Rectal smooth muscle tissue (tissue), 1 donor: ENCODE data around the gene HES5.

ENCODE experiments used
- H3K27ac ChIP-seq: one replicate; pipeline ENCODE4 v1.7.0; 2013; ENCODE audit warnings: low read depth, low read length, inconsistent platforms
- H3K27me3 ChIP-seq: one replicate; pipeline ENCODE4 v1.7.0; 2013; ENCODE audit warnings: low read length; ENCODE audit not compliant: control insufficient read depth, insufficient read depth
- H3K36me3 ChIP-seq: one replicate; pipeline ENCODE4 v1.7.0; 2013; ENCODE audit warnings: low read length; ENCODE audit not compliant: control insufficient read depth, insufficient read depth
- H3K4me1 ChIP-seq: one replicate; pipeline ENCODE4 v1.7.0; 2013; ENCODE audit warnings: low read length; ENCODE audit not compliant: control insufficient read depth, insufficient read depth
- H3K4me3 ChIP-seq: one replicate; pipeline ENCODE4 v1.7.0; 2013; ENCODE audit warnings: low read length
- H3K9ac ChIP-seq: one replicate; pipeline ENCODE4 v1.7.0; 2013; ENCODE audit warnings: low read length

HES5 gene

DNA sequence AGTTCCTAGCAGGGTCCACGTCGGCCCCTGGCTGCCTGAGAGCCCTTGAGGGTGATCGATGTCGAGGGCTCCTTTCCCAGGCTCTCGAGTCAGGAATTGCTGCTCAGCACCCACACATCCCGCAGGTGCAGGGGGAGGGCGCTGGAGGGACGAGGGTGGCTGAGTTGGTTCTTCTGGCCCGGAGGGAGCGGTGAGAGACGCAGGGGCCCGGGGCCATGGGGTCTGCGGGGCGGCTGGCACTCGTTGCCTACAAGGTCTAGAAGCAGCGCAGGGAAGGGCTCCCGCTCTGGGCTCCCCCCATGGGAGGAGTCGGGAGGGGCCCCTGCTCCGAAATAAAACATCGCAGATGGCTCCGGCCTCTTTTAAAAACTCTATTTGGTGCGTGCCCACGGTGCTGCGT, 21.9 kb downstream of the HES5 start:
- no peak overlapping the region for H3K4me3 ChIP-seq
- no peaks in the 10 kb centered on the region for H3K4me1 ChIP-seq
- H3K9ac ChIP-seq, result no peak overlapping the region
- H3K27me3 ChIP-seq, result peaks cover 13% of the 10 kb centered on the region
- H3K27ac ChIP-seq, result no peak overlapping the region
- peaks cover 35% of the 10 kb centered on the region for H3K36me3 ChIP-seq

DNA sequence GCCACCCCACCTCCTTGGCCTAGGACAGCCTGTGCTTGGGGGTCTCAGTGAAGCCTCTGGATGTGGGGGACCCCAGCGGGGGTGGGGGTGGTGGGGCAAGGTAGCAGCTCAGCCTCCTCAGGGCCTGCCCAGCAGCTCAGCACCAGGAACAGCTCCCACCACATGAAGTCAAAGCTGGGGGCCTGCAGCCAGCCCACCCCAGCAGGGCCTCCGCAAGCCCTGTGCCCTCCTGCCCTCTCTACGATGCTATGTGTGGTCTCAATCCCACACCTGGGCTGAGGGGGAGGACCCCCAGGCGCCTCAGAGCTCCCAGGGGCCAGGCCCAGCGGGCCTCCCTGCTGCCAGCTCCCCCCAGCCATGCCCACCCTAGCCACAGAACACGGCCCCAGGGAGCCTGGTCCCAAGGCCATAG, 22.3 kb downstream of the HES5 start:
- no peak overlapping the region for H3K9ac ChIP-seq
- H3K4me1 ChIP-seq, result no peaks in the 10 kb centered on the region
- H3K4me3 ChIP-seq, result no peak overlapping the region
- H3K36me3 ChIP-seq, result peaks cover 30% of the 10 kb centered on the region
- peaks cover 15% of the 10 kb centered on the region for H3K27me3 ChIP-seq
- no peak overlapping the region for H3K27ac ChIP-seq

DNA sequence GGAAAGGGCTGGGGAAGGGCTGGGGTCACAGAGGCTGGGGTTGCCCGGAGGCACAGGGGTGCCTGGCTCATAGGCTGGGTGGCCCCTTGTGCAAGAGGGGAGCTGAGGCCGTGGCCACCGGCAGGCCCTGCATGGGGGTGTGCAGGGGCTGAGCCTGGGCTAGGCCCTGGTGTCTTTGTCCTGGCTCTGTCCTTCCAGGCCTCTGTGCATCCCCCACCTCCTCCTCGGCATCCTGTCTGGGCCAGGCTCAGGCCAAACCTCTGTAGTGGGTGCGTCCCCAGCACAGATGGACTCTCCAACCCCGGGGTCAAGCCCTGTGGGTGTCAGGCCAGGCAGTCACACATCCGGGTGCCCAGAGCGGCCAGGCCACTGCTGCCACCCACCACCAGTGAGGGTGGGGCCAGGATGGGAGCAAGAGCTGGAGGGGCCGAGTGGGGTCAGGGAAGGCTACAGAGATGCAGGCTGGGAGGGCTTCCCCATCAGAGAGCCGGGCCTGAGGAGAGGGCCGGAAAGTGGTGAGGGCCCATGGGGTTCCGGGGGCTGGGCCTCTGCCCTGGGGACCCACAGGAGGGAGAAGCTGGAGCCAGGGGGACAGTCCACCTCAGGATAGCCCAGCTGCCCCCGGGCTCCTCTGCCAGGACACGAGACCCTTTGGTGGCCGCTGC, 23.0 kb downstream of the HES5 start:
- H3K4me3 ChIP-seq, result no peak overlapping the region
- no peak overlapping the region for H3K9ac ChIP-seq
- peaks cover 27% of the 10 kb centered on the region for H3K36me3 ChIP-seq
- H3K27ac ChIP-seq, result no peak overlapping the region
- no peaks in the 10 kb centered on the region for H3K4me1 ChIP-seq
- H3K27me3 ChIP-seq, result peaks cover 15% of the 10 kb centered on the region

DNA sequence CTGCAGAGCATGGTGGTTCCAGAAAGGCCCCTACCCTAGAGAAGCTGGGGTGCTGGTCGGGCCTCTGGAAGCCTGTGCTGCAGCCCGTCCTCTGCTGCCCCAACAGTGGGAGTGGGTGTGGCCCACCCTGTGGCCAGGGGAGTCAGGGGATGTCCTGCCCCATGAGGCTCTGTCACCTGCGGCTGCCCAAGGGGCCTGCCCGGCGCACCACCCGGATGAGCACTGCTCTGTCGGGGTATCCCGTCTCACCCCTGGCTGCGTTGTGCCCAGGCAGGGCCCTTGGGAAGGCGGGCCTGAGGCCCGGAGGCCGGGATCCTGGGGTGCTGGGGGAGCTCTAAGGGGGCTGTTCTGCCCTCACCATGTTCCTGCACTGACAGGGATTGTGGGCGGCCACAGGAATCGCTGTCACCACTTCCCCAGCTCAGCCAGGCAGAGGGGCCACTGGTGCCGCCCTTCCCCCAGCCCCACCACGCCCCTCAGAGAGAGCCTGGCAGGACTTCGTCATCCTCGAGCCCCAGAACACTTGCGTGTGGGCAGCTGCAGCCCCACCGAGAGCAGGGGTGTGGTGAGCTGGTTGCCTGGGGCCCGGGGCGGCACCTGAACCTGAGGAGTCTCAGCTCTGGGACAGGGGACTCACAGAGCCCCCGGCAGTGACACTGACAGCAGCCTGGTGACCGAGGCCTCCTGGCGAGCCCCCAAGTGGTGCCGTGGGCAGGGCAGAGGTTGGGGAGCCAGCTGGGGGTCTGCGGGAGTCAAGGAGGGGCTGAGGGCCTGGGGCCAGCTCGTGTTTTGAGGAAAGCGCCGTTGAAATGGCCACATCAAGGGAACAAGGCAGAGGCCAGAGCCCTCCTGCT, 23.8 kb downstream of the HES5 start:
- peaks cover 15% of the 10 kb centered on the region for H3K27me3 ChIP-seq
- H3K9ac ChIP-seq, result no peak overlapping the region
- H3K4me1 ChIP-seq, result no peaks in the 10 kb centered on the region
- H3K27ac ChIP-seq, result no peak overlapping the region
- H3K36me3 ChIP-seq, result peaks cover 19% of the 10 kb centered on the region
- H3K4me3 ChIP-seq, result no peak overlapping the region

DNA sequence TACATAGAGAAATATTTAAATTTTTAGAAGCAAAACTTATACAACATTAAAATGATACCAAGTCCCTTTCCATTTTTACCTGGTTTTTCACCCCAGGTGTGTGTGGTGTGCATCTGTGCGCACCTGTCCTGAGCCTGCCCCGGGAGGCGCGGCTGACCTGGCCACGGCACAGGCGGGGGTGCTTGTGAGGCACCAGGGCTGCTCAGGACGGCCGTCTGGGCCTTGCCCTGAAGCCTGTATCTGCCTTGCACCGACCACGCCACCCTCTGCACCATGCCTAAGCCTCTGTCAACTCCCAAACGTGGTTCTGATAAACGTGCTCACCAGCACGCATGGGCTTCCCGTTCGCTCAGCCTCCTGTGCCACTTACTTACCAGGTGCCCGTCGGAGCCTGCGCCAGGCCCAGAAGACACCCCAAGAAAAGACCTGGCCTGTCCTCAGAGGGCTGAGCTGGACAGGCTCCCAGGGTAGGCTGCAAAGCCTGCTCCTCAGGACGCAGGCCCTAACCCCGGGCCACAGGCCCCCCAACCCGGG, 24.5 kb downstream of the HES5 start:
- no peaks in the 10 kb centered on the region for H3K4me1 ChIP-seq
- no peak overlapping the region for H3K4me3 ChIP-seq
- H3K36me3 ChIP-seq, result peaks cover 11% of the 10 kb centered on the region
- no peak overlapping the region for H3K9ac ChIP-seq
- H3K27ac ChIP-seq, result no peak overlapping the region
- H3K27me3 ChIP-seq, result peaks cover 15% of the 10 kb centered on the region

DNA sequence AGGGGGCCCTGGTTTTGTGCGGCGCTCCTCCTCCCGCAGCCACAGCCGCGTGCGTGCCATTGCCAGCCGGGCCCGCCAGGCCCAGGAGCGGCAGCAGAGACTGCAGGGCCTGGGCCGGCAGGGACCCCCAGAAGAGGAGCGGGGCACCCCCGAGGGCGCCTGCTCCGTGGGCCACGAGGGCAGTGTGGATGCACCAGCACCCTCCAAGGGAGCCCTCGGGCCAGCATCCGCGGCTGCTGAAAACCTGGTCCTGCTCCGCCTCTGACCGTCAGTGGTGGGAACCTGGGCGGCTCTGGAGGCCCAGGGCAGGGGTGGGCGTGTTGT, 25.2 kb downstream of the HES5 start:
- no peak overlapping the region for H3K9ac ChIP-seq
- no peak overlapping the region for H3K4me3 ChIP-seq
- peaks cover 5% of the 10 kb centered on the region for H3K36me3 ChIP-seq
- no peaks in the 10 kb centered on the region for H3K4me1 ChIP-seq
- H3K27ac ChIP-seq, result no peak overlapping the region
- H3K27me3 ChIP-seq, result peaks cover 15% of the 10 kb centered on the region

DNA sequence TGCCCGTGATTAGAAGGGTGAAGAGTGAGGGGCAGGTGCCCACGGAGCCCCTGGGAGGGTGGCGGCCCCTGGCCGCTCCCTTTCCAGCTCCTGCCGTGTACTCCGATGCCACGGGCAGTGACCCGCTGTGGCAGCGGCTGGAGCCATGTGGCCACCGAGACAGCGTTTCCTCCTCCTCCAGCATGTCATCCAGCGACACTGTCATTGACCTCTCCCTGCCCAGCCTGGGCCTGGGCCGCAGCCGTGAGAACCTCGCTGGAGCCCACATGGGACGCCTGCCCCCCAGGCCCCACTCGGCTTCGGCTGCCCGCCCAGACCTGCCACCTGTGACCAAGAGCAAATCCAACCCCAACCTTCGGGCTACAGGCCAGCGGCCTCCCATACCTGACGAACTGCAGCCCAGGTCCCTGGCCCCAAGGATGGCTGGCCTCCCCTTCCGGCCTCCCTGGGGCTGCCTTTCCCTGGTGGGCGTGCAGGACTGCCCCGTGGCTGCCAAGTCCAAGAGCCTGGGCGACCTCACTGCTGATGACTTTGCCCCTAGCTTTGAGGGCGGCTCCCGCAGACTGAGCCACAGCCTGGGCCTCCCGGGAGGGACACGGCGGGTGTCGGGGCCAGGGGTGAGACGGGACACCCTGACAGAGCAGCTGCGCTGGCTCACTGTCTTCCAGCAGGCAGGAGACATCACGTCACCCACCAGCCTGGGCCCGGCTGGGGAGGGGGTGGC, 25.7 kb downstream of the HES5 start:
- H3K9ac ChIP-seq, result no peak overlapping the region
- peaks cover 15% of the 10 kb centered on the region for H3K27me3 ChIP-seq
- H3K4me1 ChIP-seq, result no peaks in the 10 kb centered on the region
- H3K27ac ChIP-seq, result no peak overlapping the region
- H3K4me3 ChIP-seq, result no peak overlapping the region
- H3K36me3 ChIP-seq, result peaks cover 1% of the 10 kb centered on the region

DNA sequence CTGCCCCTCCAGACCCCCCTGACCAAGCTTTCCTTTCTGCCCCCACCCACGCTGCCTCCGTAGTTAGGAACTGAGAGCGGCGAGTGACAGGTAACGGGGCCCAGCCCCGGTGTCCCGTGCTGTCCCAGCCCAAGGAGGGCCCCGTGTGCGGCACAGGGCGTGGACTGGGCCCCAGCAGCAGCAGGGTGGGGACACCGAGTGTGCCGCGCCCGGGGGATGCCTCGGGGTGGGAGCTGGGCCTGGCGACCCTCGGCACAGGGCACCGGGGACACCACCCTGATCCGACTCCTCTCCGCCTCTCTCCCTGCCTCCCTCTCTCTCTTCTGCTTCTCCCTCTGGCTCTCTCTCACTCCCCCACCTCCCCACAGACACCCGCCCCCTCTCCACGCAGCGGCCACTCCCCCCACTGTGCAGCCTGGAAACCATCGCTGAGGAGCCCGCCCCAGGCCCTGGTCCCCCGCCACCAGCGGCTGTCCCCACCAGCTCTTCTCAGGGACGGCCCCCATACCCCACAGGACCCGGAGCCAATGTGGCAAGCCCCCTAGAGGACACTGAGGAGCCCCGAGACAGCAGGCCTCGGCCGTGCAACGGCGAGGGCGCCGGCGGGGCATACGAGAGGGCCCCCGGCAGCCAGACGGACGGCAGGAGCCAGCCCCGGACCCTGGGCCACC, 26.4 kb downstream of the HES5 start:
- Histone ChIP-seq H3K4me3 (no peak overlapping the region), H3K27me3 (peaks cover 15% of the 10 kb centered on the region), H3K4me1 (no peaks in the 10 kb centered on the region), H3K27ac (no peak overlapping the region), H3K9ac (no peak overlapping the region), H3K36me3 (no peaks in the 10 kb centered on the region)

DNA sequence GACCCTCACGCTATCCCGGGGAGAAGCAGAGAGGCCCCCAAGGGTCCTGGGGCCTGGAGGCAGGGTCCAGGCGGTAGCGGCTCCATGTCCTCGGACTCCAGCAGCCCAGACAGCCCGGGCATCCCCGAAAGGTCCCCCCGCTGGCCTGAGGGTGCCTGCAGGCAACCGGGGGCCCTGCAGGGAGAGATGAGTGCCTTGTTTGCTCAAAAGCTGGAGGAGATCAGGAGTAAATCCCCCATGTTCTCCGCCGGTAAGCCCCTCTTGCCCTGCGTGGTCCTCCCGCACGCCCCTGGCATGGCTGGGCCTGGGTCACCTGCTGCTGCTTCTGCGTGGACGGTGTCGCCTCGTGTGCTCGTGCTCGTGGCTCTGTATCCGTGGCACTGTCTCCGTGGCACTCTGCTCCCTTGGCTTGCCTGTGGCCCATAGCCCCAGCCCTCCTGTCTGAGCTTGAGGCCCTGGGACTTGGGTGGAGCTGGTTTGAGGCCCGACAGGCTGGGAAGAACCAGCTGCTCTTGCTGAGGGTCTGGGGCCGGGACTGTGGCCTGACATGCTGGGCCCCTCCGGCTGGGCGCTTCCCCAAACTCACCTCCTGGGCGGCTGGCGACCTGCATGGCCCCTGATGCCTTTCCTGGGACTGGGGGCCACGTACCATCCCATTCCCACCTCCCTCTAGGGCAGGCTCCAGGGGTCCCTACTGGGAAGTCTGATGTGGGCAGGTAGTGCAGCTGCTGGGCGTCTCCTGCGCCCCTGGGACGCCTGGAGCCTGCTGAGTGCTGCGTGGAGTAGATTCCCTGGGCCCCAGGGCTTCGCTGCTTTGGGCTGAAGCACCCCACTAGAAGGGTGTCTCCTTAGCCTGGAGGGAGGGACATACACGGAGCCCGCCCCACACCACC, 27.2 kb downstream of the HES5 start:
- no peaks in the 10 kb centered on the region for H3K4me1 ChIP-seq
- H3K27ac ChIP-seq, result no peak overlapping the region
- no peaks in the 10 kb centered on the region for H3K36me3 ChIP-seq
- no peak overlapping the region for H3K9ac ChIP-seq
- H3K27me3 ChIP-seq, result peaks cover 15% of the 10 kb centered on the region
- H3K4me3 ChIP-seq, result no peak overlapping the region

DNA sequence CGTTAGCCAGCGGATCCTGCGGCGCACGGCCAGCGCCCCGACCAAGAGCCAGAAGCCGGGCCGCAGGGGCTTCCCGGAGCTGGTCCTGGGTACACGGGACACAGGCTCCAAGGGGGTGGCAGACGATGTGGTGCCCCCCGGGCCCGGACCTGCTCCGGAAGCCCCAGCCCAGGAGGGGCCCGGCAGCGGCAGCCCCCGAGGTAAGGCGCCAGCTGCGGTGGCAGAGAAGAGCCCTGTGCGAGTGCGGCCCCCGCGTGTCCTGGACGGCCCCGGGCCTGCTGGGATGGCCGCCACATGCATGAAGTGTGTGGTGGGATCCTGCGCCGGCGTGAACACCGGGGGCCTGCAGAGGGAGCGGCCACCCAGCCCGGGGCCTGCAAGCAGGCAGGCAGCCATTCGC, 27.9 kb downstream of the HES5 start:
- H3K4me3 ChIP-seq, result no peak overlapping the region
- peaks cover 15% of the 10 kb centered on the region for H3K27me3 ChIP-seq
- H3K27ac ChIP-seq, result no peak overlapping the region
- H3K36me3 ChIP-seq, result no peaks in the 10 kb centered on the region
- H3K4me1 ChIP-seq, result no peaks in the 10 kb centered on the region
- H3K9ac ChIP-seq, result no peak overlapping the region

DNA sequence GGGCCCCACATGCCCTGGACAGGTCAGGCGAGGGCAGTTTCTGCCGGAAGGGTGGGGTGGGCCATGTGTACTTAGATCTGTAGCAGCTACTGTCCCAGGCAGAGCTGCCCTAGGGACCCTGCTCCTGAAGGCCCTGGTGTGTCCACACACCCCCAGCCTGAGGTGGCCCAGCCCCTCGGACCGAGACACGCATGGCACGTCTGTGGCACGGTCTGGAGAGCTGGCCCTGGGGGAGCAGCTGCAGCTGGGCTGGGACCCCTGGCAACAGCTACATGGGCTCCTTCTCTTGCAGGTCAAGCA, 28.3 kb downstream of the HES5 start:
- Histone ChIP-seq H3K9ac (no peak overlapping the region), H3K4me3 (no peak overlapping the region), H3K27ac (no peak overlapping the region), H3K4me1 (no peaks in the 10 kb centered on the region), H3K27me3 (peaks cover 15% of the 10 kb centered on the region), H3K36me3 (no peaks in the 10 kb centered on the region)
